SW480 (cell line): ENCODE data around the gene OR8B4.
"Not testable (repeated sequence)": the region's sequence is repeated elsewhere in the genome, so short reads cannot be mapped to it uniquely, and the experiment has no call there.

Experiments
- DNase-seq: peaks from one replicate; pipeline ENCODE4 v3.0.0-alpha.2; 2016; ENCODE audit warnings: low spot score

The OR8B4 gene, protein sequence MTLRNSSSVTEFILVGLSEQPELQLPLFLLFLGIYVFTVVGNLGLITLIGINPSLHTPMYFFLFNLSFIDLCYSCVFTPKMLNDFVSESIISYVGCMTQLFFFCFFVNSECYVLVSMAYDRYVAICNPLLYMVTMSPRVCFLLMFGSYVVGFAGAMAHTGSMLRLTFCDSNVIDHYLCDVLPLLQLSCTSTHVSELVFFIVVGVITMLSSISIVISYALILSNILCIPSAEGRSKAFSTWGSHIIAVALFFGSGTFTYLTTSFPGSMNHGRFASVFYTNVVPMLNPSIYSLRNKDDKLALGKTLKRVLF

DNA sequence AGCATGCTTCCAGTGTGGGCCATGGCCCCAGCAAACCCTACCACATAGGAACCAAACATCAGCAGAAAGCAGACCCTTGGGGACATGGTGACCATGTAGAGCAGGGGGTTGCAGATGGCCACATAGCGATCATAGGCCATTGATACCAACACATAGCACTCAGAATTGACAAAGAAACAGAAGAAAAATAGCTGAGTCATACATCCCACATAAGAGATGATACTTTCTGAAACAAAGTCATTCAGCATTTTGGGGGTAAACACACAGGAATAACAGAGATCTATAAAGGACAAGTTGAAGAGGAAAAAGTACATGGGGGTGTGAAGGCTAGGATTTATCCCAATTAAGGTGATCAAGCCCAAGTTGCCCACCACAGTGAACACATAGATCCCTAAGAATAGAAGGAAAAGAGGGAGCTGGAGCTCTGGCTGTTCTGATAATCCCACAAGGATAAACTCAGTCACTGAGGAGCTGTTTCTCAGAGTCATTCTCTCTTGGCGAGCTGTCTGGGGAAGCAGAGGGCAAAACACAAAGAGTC, at the start of gene OR8B4:
TSS of gene OR8B4 (minus strand) at position 488 of the 538 bp plus-strand sequence. CDS start at position 488, 0 bp downstream.
- no peak for DNase-seq

DNA sequence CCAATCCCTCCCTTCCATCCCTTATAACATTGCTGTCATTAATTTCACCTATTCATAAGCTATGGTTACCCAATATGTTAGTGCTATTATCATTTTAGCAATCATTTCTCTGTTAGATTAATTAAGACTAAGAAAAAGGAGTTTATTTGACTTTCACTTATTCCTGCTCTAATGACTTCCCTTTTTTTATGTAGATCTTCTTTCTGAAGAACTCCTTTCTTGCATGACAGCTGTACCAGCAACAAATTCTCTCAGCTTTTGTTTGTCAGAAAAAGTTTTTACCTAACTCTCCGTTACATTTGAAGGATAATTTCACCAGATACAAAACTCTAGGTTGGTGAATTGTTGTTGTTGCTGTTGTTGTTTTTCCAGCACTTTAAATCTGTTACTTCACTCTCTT, 49.4 kb upstream of the OR8B4 start:
- no peak for DNase-seq

DNA sequence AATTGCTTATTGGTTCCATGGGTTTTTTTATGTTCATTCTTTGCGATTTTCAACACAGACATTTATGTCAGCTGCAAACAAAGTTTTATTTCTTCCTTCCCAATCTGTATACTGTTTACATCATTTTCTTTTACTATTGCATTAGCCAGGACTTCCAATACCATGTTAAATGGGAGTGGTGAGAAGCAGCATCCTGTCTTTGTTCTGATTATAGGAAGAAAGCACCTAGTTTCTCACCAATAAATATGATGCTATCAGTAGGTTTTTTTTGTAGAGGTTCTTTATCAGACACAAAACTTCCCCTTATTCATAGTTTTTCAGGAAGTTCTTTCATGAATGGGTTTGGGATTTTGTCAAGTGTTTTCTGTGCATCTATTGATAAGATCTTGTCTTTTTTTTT, 48.8 kb upstream of the OR8B4 start:
- DNase-seq: no peak

DNA sequence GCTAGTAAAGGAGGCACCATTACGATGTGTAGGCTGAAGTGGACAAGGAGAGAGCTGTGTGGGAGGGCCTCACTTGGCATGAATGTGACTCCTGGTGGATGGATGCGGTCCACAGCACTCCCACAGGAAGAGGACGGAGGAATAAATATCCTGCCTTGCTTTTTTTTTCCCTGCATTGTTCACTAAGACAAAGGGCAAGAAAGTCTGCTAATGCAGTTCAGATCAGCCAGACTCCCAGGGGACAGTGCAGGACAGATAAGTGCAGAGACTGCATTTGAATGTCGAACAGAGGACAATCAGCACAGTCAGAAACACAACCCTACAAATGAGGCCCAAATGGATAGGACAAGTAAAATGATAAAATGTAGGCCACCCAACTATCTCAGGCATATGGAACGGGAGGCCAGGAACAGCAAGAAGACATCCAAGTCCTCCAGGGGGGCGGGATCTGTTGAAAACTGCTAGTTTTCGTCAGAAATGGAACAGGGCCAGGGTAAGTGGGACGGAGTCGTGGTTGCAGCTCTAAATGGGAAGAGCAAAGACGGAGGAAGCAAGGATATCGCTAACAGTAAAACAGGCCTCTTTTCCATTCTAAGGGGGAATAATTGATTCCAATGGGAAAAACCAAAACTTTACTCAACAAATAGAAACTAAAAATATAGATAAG, 46.0 kb upstream of the OR8B4 start:
- no peak for DNase-seq

DNA sequence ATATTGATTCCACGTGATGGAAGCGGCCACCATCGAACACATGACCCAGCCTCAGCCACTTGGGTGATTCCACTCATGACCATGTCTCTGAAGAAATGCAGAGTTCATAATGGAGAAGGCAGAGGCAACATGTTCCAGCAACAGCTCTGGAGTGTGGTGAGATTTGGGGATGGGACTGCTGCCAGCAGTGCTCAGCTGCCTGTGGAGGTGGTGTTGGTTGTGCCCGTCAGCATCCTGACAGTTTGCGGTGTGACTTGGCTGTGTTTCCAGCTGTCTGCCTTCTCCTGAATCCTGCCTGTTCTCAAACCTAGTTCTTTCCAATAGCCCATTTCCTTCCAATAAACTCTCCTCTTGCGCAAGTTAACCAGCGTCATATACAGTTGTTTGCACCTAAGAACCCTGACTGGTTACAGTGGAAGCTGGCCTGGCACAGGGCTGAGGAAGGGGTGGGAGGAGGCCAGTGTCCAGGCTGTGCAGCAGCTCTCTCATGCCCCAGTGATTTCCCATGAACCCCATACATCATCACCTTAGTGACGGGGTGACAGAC, 42.8 kb upstream of the OR8B4 start:
- no peak for DNase-seq

DNA sequence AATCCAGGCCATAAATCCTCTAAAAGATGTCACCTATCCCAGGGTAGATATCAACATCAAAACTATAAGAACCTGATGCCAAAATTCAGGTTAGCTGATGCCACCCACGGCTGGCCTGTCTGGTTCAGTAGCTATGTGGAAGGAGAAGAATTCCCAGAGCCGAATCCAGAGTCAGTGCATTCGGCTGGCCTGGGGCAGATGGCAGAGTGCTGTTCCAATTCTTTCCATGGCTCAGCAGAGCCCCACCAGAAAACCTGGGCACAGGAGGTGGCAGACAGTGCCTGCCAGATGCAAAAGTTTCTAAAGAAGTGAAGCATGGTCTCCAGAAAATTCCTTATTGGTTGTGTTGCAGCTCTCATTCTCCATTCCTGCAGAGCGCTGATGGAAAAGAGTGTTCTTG, 40.7 kb upstream of the OR8B4 start:
- no peak for DNase-seq

DNA sequence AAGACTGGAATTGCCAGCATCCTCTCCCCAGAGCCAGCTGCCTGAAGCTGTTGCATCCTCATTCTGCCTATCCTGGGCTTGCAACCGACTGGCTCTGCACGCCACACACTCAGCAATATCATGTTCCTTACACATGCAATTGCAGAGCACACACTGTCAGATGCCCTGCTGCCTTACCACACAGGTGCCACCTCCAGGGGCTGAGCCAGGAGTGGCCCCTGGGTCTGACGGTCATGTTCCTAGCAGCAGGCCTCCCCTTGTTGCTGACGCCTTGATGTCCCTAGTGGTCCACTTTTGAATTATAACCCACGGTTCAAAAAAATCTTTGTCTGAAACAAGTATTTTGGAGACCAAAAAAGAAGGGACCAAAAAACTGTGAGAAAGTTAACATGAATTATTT, 39.3 kb upstream of the OR8B4 start:
- DNase-seq: no peak

DNA sequence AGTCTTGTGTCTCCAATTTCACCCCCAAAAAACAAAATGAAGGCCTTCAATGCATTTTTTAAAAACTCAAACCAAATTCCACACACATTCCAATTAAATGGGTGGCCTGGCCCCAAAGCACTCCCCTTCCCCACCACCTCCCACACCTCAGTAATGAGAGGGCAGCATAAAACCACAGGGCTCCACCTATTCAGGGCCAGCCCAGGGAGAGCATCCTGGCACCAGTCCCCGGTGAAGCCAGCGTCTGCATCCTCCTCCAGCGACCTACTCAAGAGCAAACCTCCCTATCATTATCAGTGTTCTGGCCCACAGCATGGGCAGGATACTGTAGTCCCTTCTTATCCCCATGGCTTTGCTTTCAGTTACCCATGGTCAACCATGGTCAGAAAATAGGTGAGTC, 38.7 kb upstream of the OR8B4 start:
- no peak for DNase-seq

DNA sequence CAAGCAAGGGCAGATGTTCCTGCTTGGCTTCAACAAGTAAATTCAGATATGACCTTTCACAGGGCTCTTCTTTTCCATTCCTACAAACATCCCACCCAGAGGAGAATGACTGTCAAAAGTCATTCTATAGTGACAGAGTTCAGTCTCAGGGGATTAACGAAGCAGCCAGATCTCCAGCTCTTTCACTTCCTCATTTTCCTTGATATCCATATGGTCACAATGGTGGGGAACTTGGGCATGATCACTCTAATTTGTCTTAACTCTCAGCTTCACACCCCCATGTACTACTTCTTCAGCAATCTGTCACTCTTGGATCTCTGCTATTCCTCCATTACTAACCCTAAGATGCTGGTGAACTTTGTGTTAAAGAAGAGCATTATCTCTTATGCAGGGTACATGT, 35.8 kb upstream of the OR8B4 start:
- no peak for DNase-seq

DNA sequence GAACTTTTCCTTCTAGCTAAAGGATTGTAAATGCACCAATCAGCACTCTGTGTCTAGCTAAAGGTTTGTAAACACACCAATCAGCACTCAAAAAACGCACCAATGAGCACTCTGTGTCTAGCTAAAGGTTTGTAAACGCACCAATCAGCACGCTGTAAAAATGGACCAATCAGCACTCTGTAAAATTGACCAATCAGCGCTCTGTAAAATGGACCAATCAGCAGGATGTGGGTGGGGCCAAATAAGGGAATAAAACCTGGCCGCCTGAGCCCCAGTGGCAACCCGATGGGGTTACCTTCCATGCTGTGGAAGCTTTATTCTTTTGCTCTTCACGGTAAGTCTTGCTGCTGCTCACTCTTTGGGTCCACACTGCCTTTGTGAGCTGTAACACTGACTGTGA, 34.7 kb upstream of the OR8B4 start:
- not testable (repeated sequence) for DNase-seq

DNA sequence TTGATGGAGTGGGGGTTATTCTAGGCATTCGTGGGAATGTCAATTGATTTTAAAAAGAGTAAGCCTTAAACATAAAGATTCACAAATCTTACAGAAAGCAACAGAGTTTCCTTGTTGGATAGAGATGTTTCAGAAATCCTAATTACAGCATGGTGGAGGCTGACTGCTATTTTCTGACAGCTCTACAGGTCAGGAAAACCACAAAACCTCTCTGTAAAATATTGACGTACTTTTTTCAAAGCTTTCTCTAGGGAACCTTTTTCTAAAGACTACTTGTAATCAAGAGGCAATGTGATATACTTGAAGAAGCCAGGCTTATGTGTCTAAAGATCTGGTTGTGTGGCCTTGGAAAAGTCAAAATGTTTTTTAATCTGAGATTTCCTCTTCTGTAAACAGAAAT, 29.9 kb upstream of the OR8B4 start:
- no peak for DNase-seq

DNA sequence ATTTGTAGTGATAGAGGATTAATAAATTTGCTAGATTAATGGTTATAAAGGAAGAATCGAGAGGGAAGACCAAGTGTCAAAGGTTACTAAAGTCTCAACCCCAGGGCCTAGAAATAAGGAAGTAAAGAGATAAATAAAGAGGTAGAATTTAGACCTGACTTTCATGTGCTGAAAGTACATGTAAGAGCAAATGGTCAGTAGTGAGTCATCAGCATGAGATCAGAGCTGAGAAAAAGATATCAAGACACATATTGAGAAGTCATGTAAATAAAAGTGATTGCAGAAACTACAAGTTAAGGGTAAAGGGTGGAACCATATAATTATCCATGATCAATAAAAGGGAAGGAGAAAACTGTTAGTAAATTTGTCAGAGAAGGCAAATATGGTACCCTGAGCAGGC, 22.2 kb upstream of the OR8B4 start:
- no peak for DNase-seq

DNA sequence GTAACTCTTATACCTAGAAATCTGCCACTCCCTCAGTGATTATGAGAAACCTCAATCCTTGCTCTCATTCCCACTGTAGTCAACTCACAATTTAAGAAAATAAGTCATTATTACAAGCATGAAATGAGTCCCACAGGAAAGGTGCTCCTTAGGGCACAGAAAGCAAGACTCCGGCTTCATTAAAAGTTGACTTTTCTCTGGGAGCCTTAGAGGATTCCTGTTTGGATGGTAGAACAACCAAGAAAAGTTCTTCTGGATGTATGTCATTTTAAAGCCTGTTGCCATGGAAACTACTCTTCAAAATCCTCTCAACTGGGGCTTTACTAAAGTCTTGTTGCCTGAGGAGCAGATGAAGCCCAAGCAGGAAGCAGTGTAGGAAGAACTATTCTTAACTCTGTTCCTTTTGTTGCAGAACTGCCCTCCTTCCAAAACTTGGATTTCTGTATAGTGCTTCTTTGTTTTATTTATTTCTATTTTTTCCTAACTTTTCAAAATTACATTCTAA, 21.0 kb upstream of the OR8B4 start, which contains the start of gene OR8B8:
TSS of gene OR8B8 (minus strand) at position 51 of the 505 bp plus-strand sequence. CDS start 4,611 bp downstream, outside the sequence.
- DNase-seq: no peak

DNA sequence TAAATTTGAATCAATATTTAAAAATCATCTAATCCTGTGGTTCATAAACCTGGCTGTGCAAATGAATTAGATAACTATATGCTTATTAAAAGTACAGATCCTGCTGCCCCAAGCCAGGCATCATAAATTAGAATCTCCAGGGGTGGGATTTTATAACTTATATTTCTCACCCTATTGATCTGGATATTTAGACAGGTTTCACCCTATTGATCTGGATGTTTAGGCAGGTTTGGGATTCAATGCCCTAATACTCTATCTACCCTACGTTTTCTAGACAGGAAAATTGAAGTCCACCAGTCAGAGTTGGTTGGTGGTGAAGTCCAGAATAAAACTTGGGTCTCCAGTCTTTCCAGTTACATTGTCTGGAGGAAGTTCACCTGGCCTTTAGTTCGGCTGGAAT, 18.2 kb upstream of the OR8B4 start:
- DNase-seq: no peak

DNA sequence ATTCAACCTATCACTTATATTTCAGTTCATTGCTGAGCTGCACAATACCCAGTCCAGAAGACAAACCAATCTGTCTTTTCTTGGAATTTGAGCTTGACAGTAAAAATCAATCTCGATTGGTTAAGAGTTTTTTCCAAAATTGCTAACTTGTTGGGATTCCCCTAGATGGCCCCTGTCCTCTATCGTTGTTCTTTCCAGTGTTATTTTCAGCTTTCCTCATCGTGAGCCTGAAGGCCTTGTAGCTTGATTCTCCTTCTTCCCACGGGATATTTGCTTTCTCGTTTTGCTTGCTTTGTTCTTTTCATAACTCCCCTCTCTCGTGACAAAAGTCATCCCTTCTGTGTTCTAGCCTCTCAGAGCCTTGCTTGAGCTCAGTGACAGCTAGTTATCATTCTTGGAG, 17.8 kb upstream of the OR8B4 start:
- no peak for DNase-seq

DNA sequence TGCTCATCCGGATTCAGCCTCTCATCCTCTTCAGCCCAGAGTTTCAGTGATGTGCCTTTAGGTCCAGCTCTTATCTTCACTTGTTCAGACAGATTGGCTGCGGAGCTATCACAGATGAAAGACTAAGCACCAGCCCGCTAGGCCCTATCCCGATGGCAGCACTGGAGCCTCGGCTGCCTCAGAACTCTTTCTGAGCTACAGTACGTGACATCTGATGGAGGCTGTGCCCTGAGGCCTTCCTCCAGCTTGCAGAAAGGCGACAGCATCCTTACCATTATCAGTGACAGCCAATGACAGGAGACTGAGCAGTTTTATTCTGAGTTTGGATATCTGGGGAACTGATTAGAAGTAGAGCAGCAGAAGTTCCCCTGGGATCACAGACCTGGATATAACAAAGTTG, 16.8 kb upstream of the OR8B4 start:
- no peak for DNase-seq

DNA sequence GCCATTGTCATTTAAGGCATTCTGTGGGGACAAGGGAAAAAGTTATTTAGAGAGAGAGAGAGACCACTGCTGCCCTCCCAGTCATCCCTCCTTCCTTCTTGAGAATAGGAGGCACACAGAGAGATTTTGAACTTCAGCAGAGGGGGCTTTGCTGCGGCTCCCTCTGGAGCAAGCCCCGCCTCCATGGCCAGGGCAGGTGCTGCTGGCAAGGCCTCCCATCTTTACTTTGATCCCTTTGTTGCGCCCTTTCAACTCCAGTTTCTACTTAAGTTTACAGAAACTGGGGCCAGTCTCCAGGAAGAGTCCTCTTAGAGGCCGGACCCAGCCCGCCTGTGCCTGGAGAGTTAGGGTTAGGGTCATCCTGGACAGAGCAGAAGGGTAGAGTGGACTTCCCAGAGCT, 16.4 kb upstream of the OR8B4 start:
- DNase-seq: no peak

DNA sequence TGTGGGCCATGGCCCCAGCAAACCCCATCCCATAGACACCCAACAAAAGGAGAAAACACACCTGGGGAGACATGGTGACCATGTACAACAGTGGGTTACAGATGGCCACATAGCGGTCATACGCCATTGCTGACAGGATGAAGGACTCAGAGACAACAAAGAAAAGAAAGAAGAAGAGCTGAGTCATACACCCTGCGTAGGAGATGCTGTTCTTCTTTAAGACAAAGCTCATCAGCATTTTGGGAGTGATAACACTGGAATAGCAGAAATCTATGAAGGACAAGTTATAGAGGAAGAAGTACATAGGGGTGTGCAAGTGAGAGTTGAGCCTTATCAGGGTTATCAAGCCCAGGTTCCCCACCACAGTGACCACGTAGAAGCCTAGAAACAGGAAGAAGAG, 15.9 kb upstream of the OR8B4 start:
- DNase-seq: no peak

DNA sequence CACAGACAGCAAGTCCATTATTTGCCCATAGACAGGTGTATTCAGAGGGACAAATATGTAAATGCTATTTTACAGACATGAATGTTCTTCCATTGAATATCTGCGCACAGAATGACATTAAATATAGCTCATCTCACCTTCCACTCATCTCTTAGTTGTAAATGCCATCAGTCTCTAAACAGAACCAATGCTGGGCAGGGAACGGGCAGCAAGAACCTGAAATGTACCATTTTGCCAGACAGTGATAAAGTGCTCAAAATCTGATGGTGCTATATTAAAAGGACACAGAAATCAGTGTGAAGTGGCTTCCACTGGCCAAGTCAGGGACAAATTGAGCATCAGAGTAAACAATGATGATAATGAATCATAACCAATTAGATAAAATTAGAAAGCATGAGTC, 10.0 kb upstream of the OR8B4 start:
- no peak for DNase-seq

DNA sequence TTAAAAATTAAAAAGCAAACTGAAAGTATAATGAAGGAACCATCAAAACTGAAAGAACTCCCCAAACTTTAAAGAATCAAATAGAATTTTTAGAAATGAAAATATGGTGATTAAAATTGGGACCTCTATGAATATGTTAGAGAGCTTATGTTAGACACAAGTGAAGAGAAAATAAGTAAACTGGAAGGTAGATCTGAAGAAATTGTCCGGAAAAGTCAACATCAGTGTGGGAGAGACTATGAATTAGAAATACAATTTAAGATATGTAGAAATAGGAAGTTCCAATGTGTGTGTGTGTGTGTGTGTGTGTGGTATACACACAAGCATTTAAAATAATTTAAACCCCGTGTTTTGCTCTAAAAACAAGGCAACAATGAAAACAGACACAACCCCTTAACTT, 4.9 kb upstream of the OR8B4 start:
- DNase-seq: no peak

DNA sequence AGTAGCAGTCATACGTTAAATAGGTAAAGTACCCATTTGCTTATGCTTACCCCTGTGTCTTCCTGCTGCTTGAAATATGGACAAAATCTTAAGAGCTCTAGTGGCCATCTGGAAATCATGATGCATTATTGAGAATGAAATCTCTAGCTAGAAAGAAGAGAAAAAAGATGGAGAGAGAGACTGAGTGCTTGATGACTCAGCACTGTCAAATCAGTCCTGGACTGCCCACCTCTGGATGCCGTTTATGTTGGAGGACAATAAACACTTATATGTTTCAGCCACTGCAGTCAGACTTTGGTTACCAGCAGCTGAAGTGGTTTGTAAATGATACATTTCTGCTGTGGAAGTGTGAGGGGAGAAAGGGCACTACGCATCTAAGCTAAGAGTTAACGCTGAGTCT, 3.6 kb downstream of the OR8B4 start:
- DNase-seq: no peak

DNA sequence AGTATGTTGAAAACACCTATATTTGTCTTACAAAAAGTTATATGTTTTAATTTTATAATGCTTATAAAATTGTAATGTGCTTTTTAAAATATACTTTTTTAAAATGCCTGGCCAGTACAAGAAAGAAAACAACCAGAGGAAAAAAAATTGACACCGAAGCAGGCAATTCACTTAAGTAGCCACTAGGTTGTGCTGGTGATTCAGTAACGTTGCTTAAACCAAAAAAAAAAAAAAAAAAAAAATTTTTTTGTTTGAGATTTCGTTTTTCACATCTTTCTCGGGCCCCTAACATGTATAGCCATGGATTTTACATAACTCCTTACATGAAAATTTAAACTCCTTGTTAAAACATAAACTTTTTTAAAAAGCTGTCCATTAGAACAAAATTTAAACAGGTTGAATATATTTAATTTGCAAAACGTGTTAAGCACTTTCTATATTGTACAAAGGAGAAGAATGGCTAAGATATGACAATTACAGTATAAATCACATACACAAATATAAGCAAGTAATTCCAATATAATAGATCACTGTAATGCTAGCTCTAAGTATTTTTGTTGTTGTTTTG, 9.2 kb downstream of the OR8B4 start:
- DNase-seq: peak; percentile 47

DNA sequence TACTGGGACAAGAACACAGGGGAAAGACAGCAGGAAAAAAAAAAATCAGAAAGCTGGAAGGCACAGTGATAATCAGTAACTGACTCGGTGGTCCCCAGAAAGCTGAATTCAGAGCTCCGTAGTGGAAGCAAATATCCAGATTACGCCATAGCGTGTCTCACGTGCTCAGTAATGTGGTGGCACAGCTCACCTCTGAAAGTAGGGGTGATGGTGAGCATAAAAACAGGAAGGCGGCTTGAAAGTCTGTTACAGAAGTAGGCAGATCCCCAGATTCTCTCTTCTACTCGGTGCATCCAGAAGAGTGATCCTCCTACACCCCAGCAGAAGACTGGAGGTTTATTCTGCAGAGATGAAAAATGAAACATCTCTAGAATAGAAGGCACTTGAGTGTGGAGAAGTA, 14.8 kb downstream of the OR8B4 start:
- no peak for DNase-seq
